Measurements from ENCODE around the gene EFTUD2. TPM values are rescaled to one million over a fixed set of nuclear protein-coding genes. Genes with fewer than 3 reads are reported as not detected.

EFTUD2 gene
- total and polyA plus RNA-seq, 9 of the 15 experiments (the other 6 are each of a cell fraction or from before 2014, with no cell fraction given): 65.8 to 362 (median 218) TPM

- WGBS (ENCODE audit: insufficient coverage, low coverage, missing lambda C conversion rate): 6% methylated on average over 2 of the region's 2 CpGs
- intact Hi-C loops (cut with micrococcal nuclease): no loop called here
- Histone ChIP-seq H3K4me3 (no peak overlapping the region), H3K4me2 (ENCODE audit: insufficient read depth, low read length) (no peak overlapping the region), H3K36me3 (ENCODE audit: control insufficient read depth, insufficient read depth, low read length) (no peaks in the 10 kb centered on the region), H3K9ac (ENCODE audit: insufficient read depth in 1 of 2, low read depth in 2 of 2, low read length in 2 of 2) (no peak overlapping the region), H3K9me1 (ENCODE audit: control insufficient read depth, insufficient read depth, low read length) (no peaks in the 10 kb centered on the region), H4K20me1 (replicated peaks; ENCODE audit: control insufficient read depth, insufficient read depth, low read length) (no peaks in the 10 kb centered on the region), H3K27me3 (ENCODE audit: control insufficient read depth in 2 of 2, insufficient read depth in 2 of 2, low read length in 2 of 2) (peaks cover 0 to 16% of the 10 kb centered on the region in 2 experiments; a peak in 3 of 5 replicates), H3K27ac (ENCODE audit: extremely low read depth, low read depth, low read length) (no peak overlapping the region), H3K79me2 (ENCODE audit: control insufficient read depth, insufficient read depth, low read length) (no peaks in the 10 kb centered on the region), H3K4me1 (replicated peaks in 1 of 2; ENCODE audit: control insufficient read depth in 2 of 2, insufficient read depth in 2 of 2, low read length in 2 of 2) (no peaks in the 10 kb centered on the region), H3K9me3 (replicated peaks; ENCODE audit: control insufficient read depth, insufficient read depth, low read depth, low read length) (no peaks in the 10 kb centered on the region), H2AFZ (ENCODE audit: low read depth, low read length) (no peak overlapping the region)
- in situ Hi-C loops (cut with MboI): no loop called here
- ChIA-PET POLR2A (interaction anchor here (0.5 kb wide), 1 partner anchor 126 kb away, joined by 4 read pairs; no protein-coding TSS in a partner anchor), CTCF (ENCODE audit: low intra/inter-chr PET ratio) (no interaction called here)
- ATAC-seq (no peak), FAIRE-seq (no peak), DNase-seq (ENCODE audit: extremely low read depth in 1 of 4, low spot score in 3 of 4) (no peak)
- no TSS peak for BruUV-seq (replicated peaks)
- TF ChIP-seq TBP (optimal IDR thresholded peaks at IDR 0.05; ENCODE audit: low read depth, low read length) (no peak), ZNF398 (CRISPR knock-in tag; IDR thresholded peaks at IDR 0.05) (no peak), ZKSCAN3 (CRISPR knock-in tag; IDR thresholded peaks at IDR 0.05) (no peak), EP400 (IDR thresholded peaks at IDR 0.05) (no peak), CHAMP1 (IDR thresholded peaks at IDR 0.05) (no peak), CCNT2 (IDR thresholded peaks at IDR 0.05; ENCODE audit: borderline replicate concordance, extremely low read depth, insufficient read length, low read depth, low read length) (no peak), MBD2 (IDR thresholded peaks at IDR 0.05; ENCODE audit: borderline replicate concordance, low read depth) (no peak), ZNF134 (CRISPR knock-in tag; conservative IDR thresholded peaks at IDR 0.05) (no peak), SP1 (CRISPR knock-in tag; IDR thresholded peaks at IDR 0.05) (no peak), PTRF (tag; IDR thresholded peaks at IDR 0.05) (no peak), SUPT5H (IDR thresholded peaks at IDR 0.05) (no peak), KAT7 (CRISPR knock-in tag; IDR thresholded peaks at IDR 0.05; ENCODE audit: borderline replicate concordance) (no peak), TEAD4 (IDR thresholded peaks at IDR 0.05; ENCODE audit: low read length) (no peak), TEAD4 (CRISPR knock-in tag; IDR thresholded peaks at IDR 0.05; ENCODE audit: borderline replicate concordance) (no peak), ZEB2 (IDR thresholded peaks at IDR 0.05) (no peak), STAT5B (CRISPR knock-in tag; IDR thresholded peaks at IDR 0.05) (no peak), SRF (CRISPR knock-in tag; IDR thresholded peaks at IDR 0.05) (no peak), ZNF445 (CRISPR knock-in tag; IDR thresholded peaks at IDR 0.05; ENCODE audit: low read depth) (no peak), TRIM24 (IDR thresholded peaks at IDR 0.05) (no peak)
Measured at GRCh38 chr17:44837196-44837595, 62.0 kb downstream of the EFTUD2 start.

All from K562 (cell line).